ENCODE results near the gene TNPO3.

GRCh38 chr7:129017264-129017663 is 37.6 kb downstream of the TNPO3 start:
- no peak for TF ChIP-seq RFX5 (IDR thresholded peaks at IDR 0.05; ENCODE audit: low read depth, low read length)
- TF ChIP-seq KDM1A (IDR thresholded peaks at IDR 0.05; ENCODE audit: borderline replicate concordance) = no peak
- TF ChIP-seq CTCF (IDR thresholded peaks at IDR 0.05 in 2 of 3, conservative IDR thresholded peaks at IDR 0.05 in 1 of 3; ENCODE audit: control insufficient read depth in 2 of 3, extremely low read depth in 1 of 3, insufficient read depth in 1 of 3, low read depth in 3 of 3, low read length in 3 of 3) = no peak
- TF ChIP-seq YY1 (IDR thresholded peaks at IDR 0.05; ENCODE audit: low read depth, low read length) = no peak
- TF ChIP-seq TARDBP (IDR thresholded peaks at IDR 0.05; ENCODE audit: borderline replicate concordance) = no peak
- no peak for TF ChIP-seq POLR2A (IDR thresholded peaks at IDR 0.05; ENCODE audit: low read depth, low read length)
- TF ChIP-seq BCL3 (IDR thresholded peaks at IDR 0.05; ENCODE audit: borderline replicate concordance, insufficient read depth, low read depth, low read length, poor library complexity, severe bottlenecking) = no peak
- TF ChIP-seq RAD21 (IDR thresholded peaks at IDR 0.05; ENCODE audit: insufficient read depth, low read depth, low read length) = no peak
